Liver (tissue), 9 donors: ENCODE measurements around the gene PCBP2. TPM values are rescaled to one million over a fixed set of nuclear protein-coding genes. Genes with fewer than 3 reads are reported as not detected.

Experiments used
- DNase-seq: peaks from one replicate; pipeline ENCODE4 v3.0.0-alpha.2; 2017; ENCODE audit warnings: low spot score
- H3K27ac ChIP-seq, 2 donors: one replicate each; pipeline ENCODE4 v1.7.0; 2013; ENCODE audit warnings: inconsistent platforms in 2 of 2, low read length in 2 of 2, control low read depth in 1 of 2, low read depth in 1 of 2, mild to moderate bottlenecking in 1 of 2
- H3K27me3 ChIP-seq, 4 donors: one replicate each; pipeline versions ENCODE4 v1.6.1 to v1.7.0; 2013; ENCODE audit warnings: low read length in 3 of 4, inconsistent platforms in 1 of 4, mild to moderate bottlenecking in 1 of 4, moderate library complexity in 1 of 4; ENCODE audit not compliant: control insufficient read depth in 4 of 4, insufficient read depth in 4 of 4
- H3K36me3 ChIP-seq, 4 donors: one replicate each; pipeline versions ENCODE4 v1.6.1 to v1.7.0; 2013; ENCODE audit warnings: low read length in 3 of 4, mild to moderate bottlenecking in 3 of 4, low read depth in 1 of 4, moderate library complexity in 1 of 4; ENCODE audit not compliant: control insufficient read depth in 4 of 4, insufficient read depth in 3 of 4
- H3K4me1 ChIP-seq, 4 donors: one replicate each; pipeline versions ENCODE4 v1.6.1 to v1.7.0; 2013; ENCODE audit warnings: low read length in 3 of 4, mild to moderate bottlenecking in 3 of 4, moderate library complexity in 1 of 4; ENCODE audit not compliant: control insufficient read depth in 4 of 4, insufficient read depth in 4 of 4
- H3K4me3 ChIP-seq, 3 donors: one replicate each; pipeline versions ENCODE4 v1.6.1 to v1.7.0; 2013; ENCODE audit warnings: low read length in 3 of 3, control low read depth in 1 of 3, low read depth in 1 of 3, mild to moderate bottlenecking in 1 of 3
- H3K9ac ChIP-seq, 2 donors: one replicate each; pipeline ENCODE4 v1.7.0; 2013; ENCODE audit warnings: low read length in 2 of 2, mild to moderate bottlenecking in 2 of 2, moderate library complexity in 2 of 2, control low read depth in 1 of 2, low read depth in 1 of 2
- H3K9me3 ChIP-seq, 4 donors: one replicate each; pipeline versions ENCODE4 v1.6.1 to v1.7.0; 2013; ENCODE audit warnings: low read length in 3 of 4; ENCODE audit not compliant: control insufficient read depth in 4 of 4
- EGR1 ChIP-seq, 2 donors: IDR thresholded peaks; 2 replicates each; pipeline ENCODE4 v1.6.1; 2016 to 2018; ENCODE audit warnings: antibody characterized with exemption in 2 of 2, low read depth in 2 of 2
- FOXA1 ChIP-seq: IDR thresholded peaks from 2 replicates; pipeline ENCODE4 v1.6.1; 2016; ENCODE audit warnings: antibody characterized with exemption
- FOXA2 ChIP-seq: IDR thresholded peaks from 2 replicates; pipeline ENCODE4 v1.6.1; 2016; ENCODE audit warnings: antibody characterized with exemption
- GABPA ChIP-seq, 2 donors: IDR thresholded peaks in 1 of 2; conservative IDR thresholded peaks in 1 of 2; 2 replicates each; pipeline ENCODE4 v1.6.1; 2016; ENCODE audit warnings: antibody characterized with exemption in 2 of 2, mild to moderate bottlenecking in 1 of 2, moderate library complexity in 1 of 2
- HNF4A ChIP-seq, 2 donors: conservative IDR thresholded peaks; 2 replicates each; pipeline ENCODE4 v1.6.1; 2016; ENCODE audit warnings: antibody characterized with exemption in 2 of 2, mild to moderate bottlenecking in 2 of 2
- HNF4G ChIP-seq: IDR thresholded peaks from 2 replicates; pipeline ENCODE4 v1.6.1; 2016; ENCODE audit warnings: antibody characterized with exemption
- JUND ChIP-seq, 2 donors: IDR thresholded peaks; 2 replicates each; pipeline ENCODE4 v1.6.1; 2016; ENCODE audit warnings: antibody characterized with exemption in 2 of 2
- NR2F2 ChIP-seq: IDR thresholded peaks from 2 replicates; pipeline ENCODE4 v1.6.1; 2016; ENCODE audit warnings: antibody characterized with exemption
- RAD21 ChIP-seq, 2 donors: IDR thresholded peaks; 2 replicates each; pipeline ENCODE4 v1.6.1; 2016; ENCODE audit warnings: antibody characterized with exemption in 2 of 2, mild to moderate bottlenecking in 2 of 2
- RXRA ChIP-seq, 2 donors: IDR thresholded peaks; 2 replicates each; pipeline ENCODE4 v1.6.1; 2017 to 2018; ENCODE audit warnings: antibody characterized with exemption in 2 of 2, mild to moderate bottlenecking in 1 of 2
- SP1 ChIP-seq: IDR thresholded peaks from 2 replicates; pipeline ENCODE4 v1.6.1; 2018; ENCODE audit warnings: antibody characterized with exemption, mild to moderate bottlenecking
- TAF1 ChIP-seq: conservative IDR thresholded peaks from 2 replicates; pipeline ENCODE4 v1.6.1; 2016; ENCODE audit warnings: antibody characterized with exemption, mild to moderate bottlenecking
- YY1 ChIP-seq: IDR thresholded peaks from 2 replicates; pipeline ENCODE4 v1.6.1; 2016; ENCODE audit warnings: antibody characterized with exemption, mild to moderate bottlenecking
- WGBS: extraction: QIAGEN DNeasy Blood & Tissue Kit; methylation state at CpG from one replicate; pipeline ENCODE4 v1.1.7; 2013; 5-methylcytosine and 5-hydroxymethylcytosine counted together
- polyA plus RNA-seq, 2 donors: library from polyadenylated mRNA; stranded (reverse) in 1 of 2; unstranded in 1 of 2; fragments of 200-250 nt in 1 of 2; fragments of >200 nt in 1 of 2; fragmentation: Nextera tagmentation in 1 of 2; extraction: Ambion mirVana in 1 of 2; gene quantifications; one replicate each; pipeline versions ENCODE4 v1.2.1 to v1.2.3, GENCODE V29; 2013 to 2015
- total RNA-seq, 2 donors: library from RNA; depleted of rRNA; stranded (reverse); fragments of >200 nt; gene quantifications; one replicate each; pipeline ENCODE4 v1.2.3, GENCODE V29; 2014
- TF ChIP-seq, protein P1 (sequence below): IDR thresholded peaks from 2 replicates; pipeline ENCODE4 v1.6.1; 2016; ENCODE audit warnings: antibody characterized with exemption
- TF ChIP-seq, protein P2 (sequence below): IDR thresholded peaks from 2 replicates; pipeline ENCODE4 v1.6.1; 2016; ENCODE audit warnings: antibody characterized with exemption
- TF ChIP-seq, protein P3 (sequence below): fragments of 150-350 bp; IDR thresholded peaks from 2 replicates; pipeline ENCODE4 v1.5.1; 2017; ENCODE audit warnings: improper control_type of control experiment, low read depth, low read length; ENCODE audit not compliant: missing input control
- TF ChIP-seq, protein P4 (sequence below): IDR thresholded peaks from 2 replicates; pipeline ENCODE4 v1.6.1; 2016; ENCODE audit warnings: antibody characterized with exemption
- TF ChIP-seq, protein P5 (sequence below): IDR thresholded peaks from 2 replicates; pipeline ENCODE4 v1.6.1; 2016; ENCODE audit warnings: antibody characterized with exemption, mild to moderate bottlenecking
- donor health status: healthy.
- donor health status: healthy.
- donor health status: healthy.
- donor health status: healthy.
- donor health status: healthy.

The PCBP2 gene
- total and polyA plus RNA-seq, 4 donors, result 130 to 377 (median 223) TPM

DNA sequence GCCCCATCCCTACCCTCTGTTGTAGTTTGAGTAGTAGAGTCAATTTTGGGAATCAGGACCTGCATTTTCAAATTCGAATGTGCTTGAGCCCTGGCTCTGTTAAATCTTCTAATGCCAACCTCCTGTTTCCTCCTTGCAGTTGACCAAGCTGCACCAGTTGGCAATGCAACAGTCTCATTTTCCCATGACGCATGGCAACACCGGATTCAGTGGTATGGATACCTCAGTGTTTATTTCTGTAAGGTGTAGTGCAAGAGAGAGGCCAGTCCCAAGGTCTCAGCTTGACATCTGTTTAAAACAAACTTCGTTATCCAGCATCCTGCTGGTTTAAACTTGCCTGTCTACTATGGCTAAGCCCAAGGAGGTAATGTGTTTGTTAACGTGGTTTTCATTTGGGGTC is 15.2 kb downstream of the PCBP2 start:
- H3K4me1 ChIP-seq, result peaks cover 0 to 6% (median 3%) of the 10 kb centered on the region in 4 donors
- H3K27ac ChIP-seq, result no peak overlapping the region

DNA sequence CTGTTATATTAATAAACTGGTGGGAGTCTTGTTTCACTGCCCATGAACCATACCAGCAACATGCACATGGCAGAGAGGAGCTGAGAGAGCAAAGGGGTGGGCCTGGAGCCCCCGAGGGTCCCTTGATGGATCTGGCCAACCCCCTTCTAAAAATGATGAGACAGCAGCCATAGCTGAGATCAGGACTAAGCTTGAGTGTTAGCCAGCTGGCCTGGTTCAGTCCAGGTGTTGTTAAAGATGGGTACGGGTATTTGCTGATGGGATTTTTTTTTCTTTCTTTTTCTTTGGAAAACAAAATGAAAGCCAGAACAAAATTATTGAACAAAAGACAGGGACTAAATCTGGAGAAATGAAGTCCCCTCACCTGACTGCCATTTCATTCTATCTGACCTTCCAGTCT is 16.0 kb downstream of the PCBP2 start:
- Histone ChIP-seq H3K9me3 (no peaks in the 10 kb centered on the region), H3K4me1 (peaks cover 0 to 4% (median 1%) of the 10 kb centered on the region in 4 donors), H3K4me3 (no peak overlapping the region), H3K27me3 (no peaks in the 10 kb centered on the region), H3K9ac (no peak overlapping the region), H3K27ac (no peak overlapping the region), H3K36me3 (peaks cover 30 to 98% (median 88%) of the 10 kb centered on the region in 4 donors)
- no peak for DNase-seq
- TF ChIP-seq EGR1 (IDR thresholded peaks at IDR 0.05; ENCODE audit: low read depth in 2 of 2), result no peak
- whole genome bisulfite sequencing, result 78% methylated on average over 2 of the region's 2 CpGs

More for the DNA sequence above, 15.2 kb downstream of the PCBP2 start:
- Histone ChIP-seq H3K9ac (no peak overlapping the region), H3K36me3 (peaks cover 32 to 98% (median 89%) of the 10 kb centered on the region in 4 donors), H3K27me3 (no peaks in the 10 kb centered on the region), H3K9me3 (no peaks in the 10 kb centered on the region), H3K4me3 (no peak overlapping the region)
- no peak for DNase-seq
- no peak for TF ChIP-seq HNF4A (conservative IDR thresholded peaks at IDR 0.05)
- no peak for TF ChIP-seq HNF4G
- TF ChIP-seq, protein P1, sequence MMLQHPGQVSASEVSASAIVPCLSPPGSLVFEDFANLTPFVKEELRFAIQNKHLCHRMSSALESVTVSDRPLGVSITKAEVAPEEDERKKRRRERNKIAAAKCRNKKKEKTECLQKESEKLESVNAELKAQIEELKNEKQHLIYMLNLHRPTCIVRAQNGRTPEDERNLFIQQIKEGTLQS, result no peak
- TF ChIP-seq, protein P2, sequence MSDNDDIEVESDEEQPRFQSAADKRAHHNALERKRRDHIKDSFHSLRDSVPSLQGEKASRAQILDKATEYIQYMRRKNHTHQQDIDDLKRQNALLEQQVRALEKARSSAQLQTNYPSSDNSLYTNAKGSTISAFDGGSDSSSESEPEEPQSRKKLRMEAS, result no peak
- no peak for TF ChIP-seq YY1
- no peak for TF ChIP-seq TAF1
- TF ChIP-seq RXRA (IDR thresholded peaks at IDR 0.05), result no peak
- TF ChIP-seq NR2F2, result no peak
- no peak for TF ChIP-seq FOXA1
- no peak for TF ChIP-seq RAD21 (IDR thresholded peaks at IDR 0.05)
- TF ChIP-seq, protein P3, sequence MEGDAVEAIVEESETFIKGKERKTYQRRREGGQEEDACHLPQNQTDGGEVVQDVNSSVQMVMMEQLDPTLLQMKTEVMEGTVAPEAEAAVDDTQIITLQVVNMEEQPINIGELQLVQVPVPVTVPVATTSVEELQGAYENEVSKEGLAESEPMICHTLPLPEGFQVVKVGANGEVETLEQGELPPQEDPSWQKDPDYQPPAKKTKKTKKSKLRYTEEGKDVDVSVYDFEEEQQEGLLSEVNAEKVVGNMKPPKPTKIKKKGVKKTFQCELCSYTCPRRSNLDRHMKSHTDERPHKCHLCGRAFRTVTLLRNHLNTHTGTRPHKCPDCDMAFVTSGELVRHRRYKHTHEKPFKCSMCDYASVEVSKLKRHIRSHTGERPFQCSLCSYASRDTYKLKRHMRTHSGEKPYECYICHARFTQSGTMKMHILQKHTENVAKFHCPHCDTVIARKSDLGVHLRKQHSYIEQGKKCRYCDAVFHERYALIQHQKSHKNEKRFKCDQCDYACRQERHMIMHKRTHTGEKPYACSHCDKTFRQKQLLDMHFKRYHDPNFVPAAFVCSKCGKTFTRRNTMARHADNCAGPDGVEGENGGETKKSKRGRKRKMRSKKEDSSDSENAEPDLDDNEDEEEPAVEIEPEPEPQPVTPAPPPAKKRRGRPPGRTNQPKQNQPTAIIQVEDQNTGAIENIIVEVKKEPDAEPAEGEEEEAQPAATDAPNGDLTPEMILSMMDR, result no peak
- TF ChIP-seq SP1, result no peak
- no peak for TF ChIP-seq GABPA (IDR thresholded peaks at IDR 0.05 in 1 of 2, conservative IDR thresholded peaks at IDR 0.05 in 1 of 2)
- WGBS, result 76% methylated on average over 5 of the region's 5 CpGs

DNA sequence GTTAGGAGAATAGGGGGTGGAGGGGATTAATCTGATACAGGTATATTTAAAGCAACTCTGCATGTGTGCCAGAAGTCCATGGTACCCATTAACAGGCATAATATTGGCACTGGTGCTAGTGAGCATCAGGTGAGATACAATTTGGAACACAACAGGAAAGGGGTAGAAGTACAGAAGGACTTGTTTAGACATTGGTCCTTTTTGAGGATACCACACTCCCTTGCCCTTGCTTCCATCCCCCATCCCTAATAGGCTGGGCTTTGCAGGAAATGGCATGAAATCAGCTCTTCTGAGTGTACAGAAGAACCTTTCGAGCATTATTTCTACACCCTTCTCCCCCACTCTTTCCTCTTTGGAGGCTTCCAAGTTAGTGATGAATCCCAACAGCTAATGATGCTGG is 16.4 kb downstream of the PCBP2 start:
- TF ChIP-seq, protein P3, result no peak
- TF ChIP-seq RAD21 (IDR thresholded peaks at IDR 0.05) (no peak), JUND (IDR thresholded peaks at IDR 0.05) (no peak), FOXA2 (no peak), FOXA1 (no peak), YY1 (no peak), SP1 (no peak), RXRA (IDR thresholded peaks at IDR 0.05) (no peak), EGR1 (IDR thresholded peaks at IDR 0.05; ENCODE audit: low read depth in 2 of 2) (no peak)
- TF ChIP-seq, protein P4, sequence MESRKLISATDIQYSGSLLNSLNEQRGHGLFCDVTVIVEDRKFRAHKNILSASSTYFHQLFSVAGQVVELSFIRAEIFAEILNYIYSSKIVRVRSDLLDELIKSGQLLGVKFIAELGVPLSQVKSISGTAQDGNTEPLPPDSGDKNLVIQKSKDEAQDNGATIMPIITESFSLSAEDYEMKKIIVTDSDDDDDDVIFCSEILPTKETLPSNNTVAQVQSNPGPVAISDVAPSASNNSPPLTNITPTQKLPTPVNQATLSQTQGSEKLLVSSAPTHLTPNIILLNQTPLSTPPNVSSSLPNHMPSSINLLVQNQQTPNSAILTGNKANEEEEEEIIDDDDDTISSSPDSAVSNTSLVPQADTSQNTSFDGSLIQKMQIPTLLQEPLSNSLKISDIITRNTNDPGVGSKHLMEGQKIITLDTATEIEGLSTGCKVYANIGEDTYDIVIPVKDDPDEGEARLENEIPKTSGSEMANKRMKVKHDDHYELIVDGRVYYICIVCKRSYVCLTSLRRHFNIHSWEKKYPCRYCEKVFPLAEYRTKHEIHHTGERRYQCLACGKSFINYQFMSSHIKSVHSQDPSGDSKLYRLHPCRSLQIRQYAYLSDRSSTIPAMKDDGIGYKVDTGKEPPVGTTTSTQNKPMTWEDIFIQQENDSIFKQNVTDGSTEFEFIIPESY, result no peak
- TF ChIP-seq, protein P5, sequence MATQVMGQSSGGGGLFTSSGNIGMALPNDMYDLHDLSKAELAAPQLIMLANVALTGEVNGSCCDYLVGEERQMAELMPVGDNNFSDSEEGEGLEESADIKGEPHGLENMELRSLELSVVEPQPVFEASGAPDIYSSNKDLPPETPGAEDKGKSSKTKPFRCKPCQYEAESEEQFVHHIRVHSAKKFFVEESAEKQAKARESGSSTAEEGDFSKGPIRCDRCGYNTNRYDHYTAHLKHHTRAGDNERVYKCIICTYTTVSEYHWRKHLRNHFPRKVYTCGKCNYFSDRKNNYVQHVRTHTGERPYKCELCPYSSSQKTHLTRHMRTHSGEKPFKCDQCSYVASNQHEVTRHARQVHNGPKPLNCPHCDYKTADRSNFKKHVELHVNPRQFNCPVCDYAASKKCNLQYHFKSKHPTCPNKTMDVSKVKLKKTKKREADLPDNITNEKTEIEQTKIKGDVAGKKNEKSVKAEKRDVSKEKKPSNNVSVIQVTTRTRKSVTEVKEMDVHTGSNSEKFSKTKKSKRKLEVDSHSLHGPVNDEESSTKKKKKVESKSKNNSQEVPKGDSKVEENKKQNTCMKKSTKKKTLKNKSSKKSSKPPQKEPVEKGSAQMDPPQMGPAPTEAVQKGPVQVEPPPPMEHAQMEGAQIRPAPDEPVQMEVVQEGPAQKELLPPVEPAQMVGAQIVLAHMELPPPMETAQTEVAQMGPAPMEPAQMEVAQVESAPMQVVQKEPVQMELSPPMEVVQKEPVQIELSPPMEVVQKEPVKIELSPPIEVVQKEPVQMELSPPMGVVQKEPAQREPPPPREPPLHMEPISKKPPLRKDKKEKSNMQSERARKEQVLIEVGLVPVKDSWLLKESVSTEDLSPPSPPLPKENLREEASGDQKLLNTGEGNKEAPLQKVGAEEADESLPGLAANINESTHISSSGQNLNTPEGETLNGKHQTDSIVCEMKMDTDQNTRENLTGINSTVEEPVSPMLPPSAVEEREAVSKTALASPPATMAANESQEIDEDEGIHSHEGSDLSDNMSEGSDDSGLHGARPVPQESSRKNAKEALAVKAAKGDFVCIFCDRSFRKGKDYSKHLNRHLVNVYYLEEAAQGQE, result no peak
- Histone ChIP-seq H3K27ac (no peak overlapping the region), H3K4me1 (peaks cover 0 to 2% (median 0%) of the 10 kb centered on the region in 4 donors), H3K4me3 (no peak overlapping the region), H3K9me3 (no peaks in the 10 kb centered on the region), H3K27me3 (no peaks in the 10 kb centered on the region), H3K36me3 (peaks cover 27 to 97% (median 85%) of the 10 kb centered on the region in 4 donors), H3K9ac (no peak overlapping the region)
- 78% methylated on average over 1 of the region's 1 CpG for WGBS
- DNase-seq, result no peak
